HepG2 (cell line): ENCODE results near the gene NOTUM. TPM values are rescaled to one million over a fixed set of nuclear protein-coding genes. Genes with fewer than 3 reads are reported as not detected.
A peak's percentile ranks its signal among the peaks of the same experiment; 100 is the strongest.

Source experiments
- FOSL1 ChIP-seq: sonication (generic); formaldehyde crosslinking; IDR thresholded peaks from 2 replicates; pipeline ENCODE4 v1.9.0; 2021; ENCODE audit warnings: missing genetic modification reagents, borderline replicate concordance
- GLMP ChIP-seq: sonication (generic); formaldehyde crosslinking; IDR thresholded peaks from 2 replicates; pipeline ENCODE4 v1.9.0; 2021; ENCODE audit warnings: missing genetic modification reagents, mild to moderate bottlenecking, borderline replicate concordance
- HOXA3 ChIP-seq: sonication (generic); formaldehyde crosslinking; IDR thresholded peaks from 2 replicates; pipeline ENCODE4 v1.5.0; 2020; ENCODE audit warnings: missing genetic modification reagents
- KDM1A ChIP-seq: IDR thresholded peaks from 2 replicates; pipeline ENCODE4 v1.6.1; 2016; ENCODE audit warnings: missing compliant biosample characterization
- MEIS1 ChIP-seq: sonication (generic); formaldehyde crosslinking; IDR thresholded peaks from 2 replicates; pipeline ENCODE4 v1.9.0; 2021; ENCODE audit warnings: mild to moderate bottlenecking, missing genetic modification reagents, moderate library complexity, borderline replicate concordance
- MIER2 ChIP-seq: IDR thresholded peaks from 2 replicates; pipeline ENCODE4 v1.6.1; 2016; ENCODE audit warnings: missing biosample characterization, missing genetic modification reagents
- NR2F6 ChIP-seq, 2 experiments: IDR thresholded peaks; 2 replicates each; pipeline ENCODE4 v1.6.1; 2016; ENCODE audit warnings: antibody characterized with exemption in 1 of 2, mild to moderate bottlenecking in 1 of 2
- PAX8 ChIP-seq: sonication (generic); formaldehyde crosslinking; IDR thresholded peaks from 2 replicates; pipeline ENCODE4 v1.8.0; 2022; ENCODE audit warnings: mild to moderate bottlenecking, missing genetic modification reagents, borderline replicate concordance
- RARA ChIP-seq: IDR thresholded peaks from 2 replicates; pipeline ENCODE4 v1.6.1; 2016; ENCODE audit warnings: missing genetic modification reagents, missing compliant biosample characterization
- SNAPC2 ChIP-seq: sonication (generic); formaldehyde crosslinking; IDR thresholded peaks from 2 replicates; pipeline ENCODE4 v1.8.1; 2022; ENCODE audit warnings: mild to moderate bottlenecking, missing genetic modification reagents
- SNAPC5 ChIP-seq: sonication (generic); formaldehyde crosslinking; IDR thresholded peaks from 2 replicates; pipeline ENCODE4 v1.8.1; 2023; ENCODE audit warnings: mild to moderate bottlenecking, missing genetic modification reagents, borderline replicate concordance
- SPEN ChIP-seq: sonication (generic); formaldehyde crosslinking; IDR thresholded peaks from 2 replicates; pipeline ENCODE4 v1.5.1; 2020; ENCODE audit warnings: low read depth, mild to moderate bottlenecking, missing genetic modification reagents
- ZGPAT ChIP-seq: IDR thresholded peaks from 2 replicates; pipeline ENCODE4 v1.6.1; 2016; ENCODE audit warnings: mild to moderate bottlenecking
- ZNF570 ChIP-seq: sonication (generic); formaldehyde crosslinking; IDR thresholded peaks from 2 replicates; pipeline ENCODE4 v1.4.0; 2020; ENCODE audit warnings: mild to moderate bottlenecking, missing genetic modification reagents, borderline replicate concordance
- ZNF629 ChIP-seq: sonication (generic); formaldehyde crosslinking; conservative IDR thresholded peaks from 2 replicates; pipeline ENCODE4 v1.5.0; 2020; ENCODE audit warnings: missing genetic modification reagents
- ZNF644 ChIP-seq: IDR thresholded peaks from 2 replicates; pipeline ENCODE4 v1.6.1; 2016; ENCODE audit warnings: low read depth
- ZNF652 ChIP-seq: IDR thresholded peaks from 2 replicates; pipeline ENCODE4 v1.6.1; 2016; ENCODE audit warnings: low read depth, borderline replicate concordance
- ZNF737 ChIP-seq: sonication (generic); formaldehyde crosslinking; IDR thresholded peaks from 2 replicates; pipeline ENCODE4 v1.5.0; 2020; ENCODE audit warnings: missing genetic modification reagents, mild to moderate bottlenecking, borderline replicate concordance
- ZNF746 ChIP-seq: sonication (generic); formaldehyde crosslinking; IDR thresholded peaks from 2 replicates; pipeline ENCODE4 v1.8.0; 2022; ENCODE audit warnings: mild to moderate bottlenecking, missing genetic modification reagents
- ZNF777 ChIP-seq: sonication (generic); formaldehyde crosslinking; IDR thresholded peaks from 2 replicates; pipeline ENCODE4 v1.4.0; 2020; ENCODE audit warnings: missing genetic modification reagents
- ZNF782 ChIP-seq: sonication (generic); formaldehyde crosslinking; IDR thresholded peaks from 2 replicates; pipeline ENCODE4 v1.4.0; 2020; ENCODE audit warnings: missing genetic modification reagents, mild to moderate bottlenecking, borderline replicate concordance
- polyA plus RNA-seq, 8 experiments: library from polyadenylated mRNA; depleted of rRNA in 3 of 8; stranded (reverse) in 7 of 8; unstranded in 1 of 8; fragments of >200 nt; fragmentation: Illumina TruSeq in 4 of 8; extraction: Trizol in 4 of 8; gene quantifications; 2 replicates each; pipeline versions ENCODE4 v1.2.1 to v1.2.3, GENCODE V29; 2011 to 2016; ENCODE audit warnings: low read depth in 4 of 8, missing spikeins in 1 of 8, mixed read lengths in 1 of 8; ENCODE audit not compliant: insufficient read depth in 1 of 8
- total RNA-seq, 5 experiments: library from RNA; depleted of rRNA; stranded (reverse); fragments of >200 nt; fragmentation: Illumina TruSeq; extraction: Trizol; gene quantifications; 2 replicates each; pipeline ENCODE4 v1.2.3, GENCODE V29; 2016; ENCODE audit warnings: low read depth in 1 of 5
- TF ChIP-seq, protein P1 (sequence below): sonication (generic); formaldehyde crosslinking; IDR thresholded peaks from 2 replicates; pipeline ENCODE4 v1.5.1; 2020; ENCODE audit warnings: missing genetic modification reagents, mild to moderate bottlenecking, borderline replicate concordance
- TF ChIP-seq, protein P2 (sequence below): sonication (generic); formaldehyde crosslinking; conservative IDR thresholded peaks from 2 replicates; pipeline ENCODE4 v1.4.0; 2020; ENCODE audit warnings: missing genetic modification reagents
- TF ChIP-seq, protein P3 (sequence below): sonication (generic); formaldehyde crosslinking; IDR thresholded peaks from 2 replicates; pipeline ENCODE4 v1.8.1; 2023; ENCODE audit warnings: missing genetic modification reagents, mild to moderate bottlenecking, borderline replicate concordance

Gene NOTUM
- total and polyA plus RNA-seq, 2 of the 13 experiments (the other 11 are each of a cell fraction or from before 2014, with no cell fraction given): 150 to 160 TPM

GRCh38 chr17:81954131-81955057, 6.6 kb downstream of the NOTUM start (continued):
- TF ChIP-seq ZNF644 (CRISPR knock-in tag) (no peak), ZNF782 (CRISPR knock-in tag) (no peak), ZNF570 (CRISPR knock-in tag) (no peak), SNAPC5 (CRISPR knock-in tag) (no peak), RARA (CRISPR knock-in tag) (no peak), ZNF629 (CRISPR knock-in tag) (no peak), MEIS1 (CRISPR knock-in tag) (no peak), FOSL1 (CRISPR knock-in tag) (no peak), ZNF652 (CRISPR knock-in tag) (no peak), ZGPAT (no peak), GLMP (CRISPR knock-in tag) (no peak), HOXA3 (peak; percentile 8; the same call in 1 of the 2 replicates), PAX8 (CRISPR knock-in tag) (no peak), MIER2 (no peak), ZNF777 (CRISPR knock-in tag) (no peak), ZNF737 (no peak), SPEN (CRISPR knock-in tag) (no peak), NR2F6 (IDR thresholded peaks at IDR 0.05) (no peak), NR2F6 (CRISPR knock-in tag; IDR thresholded peaks at IDR 0.05) (no peak), KDM1A (CRISPR knock-in tag) (no peak), ZNF746 (CRISPR knock-in tag) (no peak), SNAPC2 (CRISPR knock-in tag) (no peak)
- TF ChIP-seq, protein P1, sequence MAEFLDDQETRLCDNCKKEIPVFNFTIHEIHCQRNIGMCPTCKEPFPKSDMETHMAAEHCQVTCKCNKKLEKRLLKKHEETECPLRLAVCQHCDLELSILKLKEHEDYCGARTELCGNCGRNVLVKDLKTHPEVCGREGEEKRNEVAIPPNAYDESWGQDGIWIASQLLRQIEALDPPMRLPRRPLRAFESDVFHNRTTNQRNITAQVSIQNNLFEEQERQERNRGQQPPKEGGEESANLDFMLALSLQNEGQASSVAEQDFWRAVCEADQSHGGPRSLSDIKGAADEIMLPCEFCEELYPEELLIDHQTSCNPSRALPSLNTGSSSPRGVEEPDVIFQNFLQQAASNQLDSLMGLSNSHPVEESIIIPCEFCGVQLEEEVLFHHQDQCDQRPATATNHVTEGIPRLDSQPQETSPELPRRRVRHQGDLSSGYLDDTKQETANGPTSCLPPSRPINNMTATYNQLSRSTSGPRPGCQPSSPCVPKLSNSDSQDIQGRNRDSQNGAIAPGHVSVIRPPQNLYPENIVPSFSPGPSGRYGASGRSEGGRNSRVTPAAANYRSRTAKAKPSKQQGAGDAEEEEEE (CRISPR knock-in tag): no peak
- TF ChIP-seq, protein P2, sequence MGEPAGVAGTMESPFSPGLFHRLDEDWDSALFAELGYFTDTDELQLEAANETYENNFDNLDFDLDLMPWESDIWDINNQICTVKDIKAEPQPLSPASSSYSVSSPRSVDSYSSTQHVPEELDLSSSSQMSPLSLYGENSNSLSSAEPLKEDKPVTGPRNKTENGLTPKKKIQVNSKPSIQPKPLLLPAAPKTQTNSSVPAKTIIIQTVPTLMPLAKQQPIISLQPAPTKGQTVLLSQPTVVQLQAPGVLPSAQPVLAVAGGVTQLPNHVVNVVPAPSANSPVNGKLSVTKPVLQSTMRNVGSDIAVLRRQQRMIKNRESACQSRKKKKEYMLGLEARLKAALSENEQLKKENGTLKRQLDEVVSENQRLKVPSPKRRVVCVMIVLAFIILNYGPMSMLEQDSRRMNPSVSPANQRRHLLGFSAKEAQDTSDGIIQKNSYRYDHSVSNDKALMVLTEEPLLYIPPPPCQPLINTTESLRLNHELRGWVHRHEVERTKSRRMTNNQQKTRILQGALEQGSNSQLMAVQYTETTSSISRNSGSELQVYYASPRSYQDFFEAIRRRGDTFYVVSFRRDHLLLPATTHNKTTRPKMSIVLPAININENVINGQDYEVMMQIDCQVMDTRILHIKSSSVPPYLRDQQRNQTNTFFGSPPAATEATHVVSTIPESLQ (CRISPR knock-in tag): no peak
- TF ChIP-seq, protein P3, sequence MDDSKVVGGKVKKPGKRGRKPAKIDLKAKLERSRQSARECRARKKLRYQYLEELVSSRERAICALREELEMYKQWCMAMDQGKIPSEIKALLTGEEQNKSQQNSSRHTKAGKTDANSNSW (CRISPR knock-in tag): no peak
